Activated CD8-positive, alpha-beta memory T cell treated with anti-CD3 and anti-CD28 coated beads for 1 hour (primary cell): ENCODE data around the gene ABAT.
"Not testable (repeated sequence)": the region's sequence is repeated elsewhere in the genome, so short reads cannot be mapped to it uniquely, and the experiment has no call there.

ENCODE experiments used
- DNase-seq, 2 donors: peaks; one replicate each; pipeline ENCODE4 v3.0.0-alpha.2; 2020; ENCODE audit warnings: low read depth in 1 of 2; ENCODE audit errors: extremely low read depth in 1 of 2

ABAT gene

GRCh38 chr16:8739151-8739550, 64.7 kb downstream of the ABAT start:
- no peak for DNase-seq

- no peak for DNase-seq
These were observed 65.7 kb downstream of the ABAT start for GRCh38 chr16:8739989-8740704.

- DNase-seq, result no peak
These were observed 66.4 kb downstream of the ABAT start for GRCh38 chr16:8740775-8741355.

- DNase-seq, result no peak
These were observed 67.2 kb downstream of the ABAT start for GRCh38 chr16:8741636-8742035.

GRCh38 chr16:8742068-8742467, 67.7 kb downstream of the ABAT start:
- no peak for DNase-seq

GRCh38 chr16:8748944-8749343, 74.5 kb downstream of the ABAT start:
- not testable (repeated sequence) for DNase-seq

GRCh38 chr16:8751481-8752311, 77.3 kb downstream of the ABAT start:
- DNase-seq, result no peak

- no peak for DNase-seq
These were observed 78.3 kb downstream of the ABAT start for GRCh38 chr16:8752706-8753105.

GRCh38 chr16:8753416-8754054, 79.1 kb downstream of the ABAT start:
- DNase-seq, result no peak

GRCh38 chr16:8756755-8757154, 82.3 kb downstream of the ABAT start:
- DNase-seq, result no peak

- DNase-seq, result no peak
These were observed 83.6 kb downstream of the ABAT start for GRCh38 chr16:8758022-8758421.

GRCh38 chr16:8760021-8760420, 85.6 kb downstream of the ABAT start:
- no peak for DNase-seq

- no peak for DNase-seq
These were observed 86.7 kb downstream of the ABAT start for GRCh38 chr16:8761078-8761477.

- DNase-seq, result no peak
These were observed 87.8 kb downstream of the ABAT start for GRCh38 chr16:8762254-8762653.

- DNase-seq, result no peak
These were observed 88.7 kb downstream of the ABAT start for GRCh38 chr16:8763083-8763482.

- no peak for DNase-seq
These were observed 89.5 kb downstream of the ABAT start for GRCh38 chr16:8763899-8764298.

GRCh38 chr16:8764525-8765250, 90.3 kb downstream of the ABAT start:
- DNase-seq, result no peak

- no peak for DNase-seq
These were observed 92.8 kb downstream of the ABAT start for GRCh38 chr16:8767176-8767575.

GRCh38 chr16:8768283-8768682, 93.9 kb downstream of the ABAT start:
- DNase-seq, result no peak

GRCh38 chr16:8768692-8769091, 94.3 kb downstream of the ABAT start:
- DNase-seq, result no peak

GRCh38 chr16:8773537-8773936, 99.1 kb downstream of the ABAT start:
- DNase-seq, result no peak
